HS-5 (cell line): Measurements from ENCODE around the gene MYLIP.

Experiments used
- DNase-seq: peaks from one replicate; pipeline ENCODE4 v3.0.0-alpha.2; 2012; ENCODE audit warnings: low read depth

MYLIP gene

GRCh38 chr6:16128759-16129622 lies at the start of gene MYLIP:
Gene MYLIP (plus strand): TSS chr6:16129086. CDS start chr6:16129323, 237 bp downstream.
- peak; percentile 56 for DNase-seq

GRCh38 chr6:16079354-16079753 lies 49.5 kb upstream of the MYLIP start:
- DNase-seq = no peak

- no peak for DNase-seq
Measured at GRCh38 chr6:16080204-16080603, 48.7 kb upstream of the MYLIP start.

- no peak for DNase-seq
Measured at GRCh38 chr6:16081326-16081725, 47.6 kb upstream of the MYLIP start.

- DNase-seq = no peak
Measured at GRCh38 chr6:16082361-16082760, 46.5 kb upstream of the MYLIP start.

GRCh38 chr6:16086965-16087364 lies 41.9 kb upstream of the MYLIP start:
- no peak for DNase-seq

GRCh38 chr6:16087386-16087785 lies 41.5 kb upstream of the MYLIP start:
- DNase-seq = no peak

GRCh38 chr6:16088409-16088808 lies 40.5 kb upstream of the MYLIP start:
- DNase-seq = no peak

- DNase-seq = no peak
Measured at GRCh38 chr6:16089232-16090062, 39.4 kb upstream of the MYLIP start.

GRCh38 chr6:16090452-16090851 lies 38.4 kb upstream of the MYLIP start:
- no peak for DNase-seq

GRCh38 chr6:16090920-16091319 lies 38.0 kb upstream of the MYLIP start:
- DNase-seq = no peak

- DNase-seq = no peak
Measured at GRCh38 chr6:16092140-16092539, 36.7 kb upstream of the MYLIP start.

GRCh38 chr6:16092990-16093389 lies 35.9 kb upstream of the MYLIP start:
- DNase-seq = no peak

- DNase-seq = no peak
Measured at GRCh38 chr6:16095180-16095579, 33.7 kb upstream of the MYLIP start.

- DNase-seq = no peak
Measured at GRCh38 chr6:16097382-16098171, 31.3 kb upstream of the MYLIP start.

GRCh38 chr6:16098211-16098610 lies 30.7 kb upstream of the MYLIP start:
- DNase-seq = no peak

- DNase-seq = no peak
Measured at GRCh38 chr6:16102208-16102607, 26.7 kb upstream of the MYLIP start.

GRCh38 chr6:16103722-16104121 lies 25.2 kb upstream of the MYLIP start:
- no peak for DNase-seq

- no peak for DNase-seq
Measured at GRCh38 chr6:16104624-16105433, 24.1 kb upstream of the MYLIP start.

GRCh38 chr6:16105854-16106253 lies 23.0 kb upstream of the MYLIP start:
- DNase-seq = peak; percentile 54

GRCh38 chr6:16106991-16107787 lies 21.7 kb upstream of the MYLIP start:
- no peak for DNase-seq
